H1 (cell line): ENCODE results near the gene CSF2. TPM values are rescaled to one million over a fixed set of nuclear protein-coding genes. Genes with fewer than 3 reads are reported as not detected.

Source experiments
- KDM1A ChIP-seq: fragments of 200-600, 300-600 bp; sonication (generic); IDR thresholded peaks from 2 replicates; pipeline ENCODE4 v1.7.1; 2016; ENCODE audit warnings: mild to moderate bottlenecking, low read length, borderline replicate concordance
- MAFK ChIP-seq: IDR thresholded peaks from 2 replicates; pipeline ENCODE4 v1.6.1; 2012; ENCODE audit warnings: low read depth, mild to moderate bottlenecking, improper control_type of control experiment, low read length
- NANOG ChIP-seq: IDR thresholded peaks from 2 replicates; pipeline ENCODE4 v1.6.1; 2011; ENCODE audit warnings: low read length, low read depth, mild to moderate bottlenecking, inconsistent platforms; ENCODE audit not compliant: insufficient read depth, poor library complexity, severe bottlenecking
- SIX5 ChIP-seq: IDR thresholded peaks from 2 replicates; pipeline ENCODE4 v1.6.1; 2011; ENCODE audit warnings: mild to moderate bottlenecking, low read depth, low read length
- TBP ChIP-seq: IDR thresholded peaks from 2 replicates; pipeline ENCODE4 v1.6.1; 2011; ENCODE audit warnings: low read depth, low read length, improper control_type of control experiment
- polyA plus RNA-seq, 7 experiments: library from polyadenylated mRNA; depleted of rRNA in 3 of 7; stranded (reverse) in 5 of 7; unstranded in 2 of 7; fragments of >200 nt in 5 of 7; fragments of 200-250 nt in 2 of 7; gene quantifications; 1 replicate in 5 of 7; 2 replicates in 1 of 7; 4 replicates in 1 of 7; pipeline versions ENCODE4 v1.2.1 to v1.2.3, GENCODE V29; 2011 to 2013; ENCODE audit warnings: missing spikeins in 2 of 7, mixed read lengths in 2 of 7
- total RNA-seq: library from RNA; stranded (reverse); fragmentation: NEBNext Ultra II Directional; extraction: Animal tissue kit (Norgen Biotek cat#: 25700); gene quantifications from 2 replicates; pipeline ENCODE4 v1.2.1, GENCODE V29; 2021
- TF ChIP-seq, protein P1 (sequence below): fragments of 300-600 bp; sonication (generic); IDR thresholded peaks from 2 replicates; pipeline ENCODE4 v1.7.1; 2012; ENCODE audit warnings: low read length, moderate library complexity, mild to moderate bottlenecking, inconsistent platforms; ENCODE audit not compliant: insufficient replicate concordance

Gene CSF2
- total and polyA plus RNA-seq, 2 of the 8 experiments (the other 6 are each of a cell fraction or from before 2014, with no cell fraction given): not detected

- TF ChIP-seq, protein P1, sequence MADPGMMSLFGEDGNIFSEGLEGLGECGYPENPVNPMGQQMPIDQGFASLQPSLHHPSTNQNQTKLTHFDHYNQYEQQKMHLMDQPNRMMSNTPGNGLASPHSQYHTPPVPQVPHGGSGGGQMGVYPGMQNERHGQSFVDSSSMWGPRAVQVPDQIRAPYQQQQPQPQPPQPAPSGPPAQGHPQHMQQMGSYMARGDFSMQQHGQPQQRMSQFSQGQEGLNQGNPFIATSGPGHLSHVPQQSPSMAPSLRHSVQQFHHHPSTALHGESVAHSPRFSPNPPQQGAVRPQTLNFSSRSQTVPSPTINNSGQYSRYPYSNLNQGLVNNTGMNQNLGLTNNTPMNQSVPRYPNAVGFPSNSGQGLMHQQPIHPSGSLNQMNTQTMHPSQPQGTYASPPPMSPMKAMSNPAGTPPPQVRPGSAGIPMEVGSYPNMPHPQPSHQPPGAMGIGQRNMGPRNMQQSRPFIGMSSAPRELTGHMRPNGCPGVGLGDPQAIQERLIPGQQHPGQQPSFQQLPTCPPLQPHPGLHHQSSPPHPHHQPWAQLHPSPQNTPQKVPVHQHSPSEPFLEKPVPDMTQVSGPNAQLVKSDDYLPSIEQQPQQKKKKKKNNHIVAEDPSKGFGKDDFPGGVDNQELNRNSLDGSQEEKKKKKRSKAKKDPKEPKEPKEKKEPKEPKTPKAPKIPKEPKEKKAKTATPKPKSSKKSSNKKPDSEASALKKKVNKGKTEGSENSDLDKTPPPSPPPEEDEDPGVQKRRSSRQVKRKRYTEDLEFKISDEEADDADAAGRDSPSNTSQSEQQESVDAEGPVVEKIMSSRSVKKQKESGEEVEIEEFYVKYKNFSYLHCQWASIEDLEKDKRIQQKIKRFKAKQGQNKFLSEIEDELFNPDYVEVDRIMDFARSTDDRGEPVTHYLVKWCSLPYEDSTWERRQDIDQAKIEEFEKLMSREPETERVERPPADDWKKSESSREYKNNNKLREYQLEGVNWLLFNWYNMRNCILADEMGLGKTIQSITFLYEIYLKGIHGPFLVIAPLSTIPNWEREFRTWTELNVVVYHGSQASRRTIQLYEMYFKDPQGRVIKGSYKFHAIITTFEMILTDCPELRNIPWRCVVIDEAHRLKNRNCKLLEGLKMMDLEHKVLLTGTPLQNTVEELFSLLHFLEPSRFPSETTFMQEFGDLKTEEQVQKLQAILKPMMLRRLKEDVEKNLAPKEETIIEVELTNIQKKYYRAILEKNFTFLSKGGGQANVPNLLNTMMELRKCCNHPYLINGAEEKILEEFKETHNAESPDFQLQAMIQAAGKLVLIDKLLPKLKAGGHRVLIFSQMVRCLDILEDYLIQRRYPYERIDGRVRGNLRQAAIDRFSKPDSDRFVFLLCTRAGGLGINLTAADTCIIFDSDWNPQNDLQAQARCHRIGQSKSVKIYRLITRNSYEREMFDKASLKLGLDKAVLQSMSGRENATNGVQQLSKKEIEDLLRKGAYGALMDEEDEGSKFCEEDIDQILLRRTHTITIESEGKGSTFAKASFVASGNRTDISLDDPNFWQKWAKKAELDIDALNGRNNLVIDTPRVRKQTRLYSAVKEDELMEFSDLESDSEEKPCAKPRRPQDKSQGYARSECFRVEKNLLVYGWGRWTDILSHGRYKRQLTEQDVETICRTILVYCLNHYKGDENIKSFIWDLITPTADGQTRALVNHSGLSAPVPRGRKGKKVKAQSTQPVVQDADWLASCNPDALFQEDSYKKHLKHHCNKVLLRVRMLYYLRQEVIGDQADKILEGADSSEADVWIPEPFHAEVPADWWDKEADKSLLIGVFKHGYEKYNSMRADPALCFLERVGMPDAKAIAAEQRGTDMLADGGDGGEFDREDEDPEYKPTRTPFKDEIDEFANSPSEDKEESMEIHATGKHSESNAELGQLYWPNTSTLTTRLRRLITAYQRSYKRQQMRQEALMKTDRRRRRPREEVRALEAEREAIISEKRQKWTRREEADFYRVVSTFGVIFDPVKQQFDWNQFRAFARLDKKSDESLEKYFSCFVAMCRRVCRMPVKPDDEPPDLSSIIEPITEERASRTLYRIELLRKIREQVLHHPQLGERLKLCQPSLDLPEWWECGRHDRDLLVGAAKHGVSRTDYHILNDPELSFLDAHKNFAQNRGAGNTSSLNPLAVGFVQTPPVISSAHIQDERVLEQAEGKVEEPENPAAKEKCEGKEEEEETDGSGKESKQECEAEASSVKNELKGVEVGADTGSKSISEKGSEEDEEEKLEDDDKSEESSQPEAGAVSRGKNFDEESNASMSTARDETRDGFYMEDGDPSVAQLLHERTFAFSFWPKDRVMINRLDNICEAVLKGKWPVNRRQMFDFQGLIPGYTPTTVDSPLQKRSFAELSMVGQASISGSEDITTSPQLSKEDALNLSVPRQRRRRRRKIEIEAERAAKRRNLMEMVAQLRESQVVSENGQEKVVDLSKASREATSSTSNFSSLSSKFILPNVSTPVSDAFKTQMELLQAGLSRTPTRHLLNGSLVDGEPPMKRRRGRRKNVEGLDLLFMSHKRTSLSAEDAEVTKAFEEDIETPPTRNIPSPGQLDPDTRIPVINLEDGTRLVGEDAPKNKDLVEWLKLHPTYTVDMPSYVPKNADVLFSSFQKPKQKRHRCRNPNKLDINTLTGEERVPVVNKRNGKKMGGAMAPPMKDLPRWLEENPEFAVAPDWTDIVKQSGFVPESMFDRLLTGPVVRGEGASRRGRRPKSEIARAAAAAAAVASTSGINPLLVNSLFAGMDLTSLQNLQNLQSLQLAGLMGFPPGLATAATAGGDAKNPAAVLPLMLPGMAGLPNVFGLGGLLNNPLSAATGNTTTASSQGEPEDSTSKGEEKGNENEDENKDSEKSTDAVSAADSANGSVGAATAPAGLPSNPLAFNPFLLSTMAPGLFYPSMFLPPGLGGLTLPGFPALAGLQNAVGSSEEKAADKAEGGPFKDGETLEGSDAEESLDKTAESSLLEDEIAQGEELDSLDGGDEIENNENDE: no peak
- no peak for TF ChIP-seq KDM1A
- no peak for TF ChIP-seq SIX5
- no peak for TF ChIP-seq MAFK
- TF ChIP-seq NANOG: no peak
- no peak for TF ChIP-seq TBP
Measured at GRCh38 chr5:132072528-132072927, 1.1 kb upstream of the CSF2 start (continued).
